Activated CD8-positive, alpha-beta T cell treated with anti-CD3 and anti-CD28 coated beads, Interleukin-2, amount 10 ng/mL, durations not matched to agents 7 days and 5 days (primary cell): ENCODE measurements around the gene GRID1. TPM values are rescaled to one million over a fixed set of nuclear protein-coding genes. Genes with fewer than 3 reads are reported as not detected.
"Not testable (repeated sequence)": the region's sequence is repeated elsewhere in the genome, so short reads cannot be mapped to it uniquely, and the experiment has no call there.

Experiments
- ATAC-seq: fragments of 150-1000 bp; cut with Tn5 transposase; one replicate; pipeline ENCODE4 v1.10.0; 2021; ENCODE audit warnings: moderate library complexity
- CTCF ChIA-PET: fragments of 350-600 bp; sonication (Branson Sonifier 250); formaldehyde crosslinking; loops from one replicate; lab custom pipeline; 2021; ENCODE audit warnings: antibody characterized with exemption; lab: Charles Lee
- POLR2A ChIA-PET: fragments of 350-600 bp; sonication (Branson Sonifier 250); formaldehyde crosslinking; loops from one replicate; lab custom pipeline; 2021; ENCODE audit warnings: antibody characterized with exemption; lab: Charles Lee
- DNase-seq: peaks from one replicate; pipeline ENCODE4 v3.0.0-alpha.2; 2020
- H3K27ac Mint-ChIP-seq: one replicate; pipeline ENCODE4 v1.8.0; 2021; ENCODE audit warnings: mild to moderate bottlenecking, mixed read lengths
- H3K27me3 Mint-ChIP-seq: one replicate; pipeline ENCODE4 v1.8.0; 2021; ENCODE audit warnings: low read depth, mixed read lengths
- H3K36me3 Mint-ChIP-seq: one replicate; pipeline ENCODE4 v1.8.0; 2021; ENCODE audit warnings: low read depth, mixed read lengths
- H3K4me1 Mint-ChIP-seq: one replicate; pipeline ENCODE4 v1.8.0; 2021; ENCODE audit warnings: low read depth, mixed read lengths
- H3K4me3 Mint-ChIP-seq: one replicate; pipeline ENCODE4 v1.8.0; 2021; ENCODE audit warnings: mild to moderate bottlenecking, mixed read lengths
- H3K9me3 Mint-ChIP-seq: one replicate; pipeline ENCODE4 v1.8.0; 2022; ENCODE audit warnings: mixed read lengths; ENCODE audit not compliant: insufficient read depth
- total RNA-seq, 2 experiments: library from RNA; stranded (reverse); gene quantifications; one replicate each; pipeline ENCODE4 v1.2.3, GENCODE V29; 2021

Gene GRID1
- total RNA-seq, 2 experiments from 2014 or later, result not detected

- Mint-ChIP-seq H3K36me3 (no peaks in the 10 kb centered on the region), H3K27me3 (no peaks in the 10 kb centered on the region), H3K9me3 (no peaks in the 10 kb centered on the region), H3K4me1 (no peaks in the 10 kb centered on the region), H3K27ac (no peak overlapping the region), H3K4me3 (no peak overlapping the region)
- CTCF ChIA-PET, result no interaction called here
- POLR2A ChIA-PET, result no interaction called here
- no peak for ATAC-seq
- no peak for DNase-seq
Measured at GRCh38 chr10:85976267-85976793, 390.3 kb downstream of the GRID1 start.

GRCh38 chr10:85971494-85971893 lies 395.1 kb downstream of the GRID1 start:
- no peak for DNase-seq
- Mint-ChIP-seq H3K27me3 (no peaks in the 10 kb centered on the region), H3K36me3 (no peaks in the 10 kb centered on the region), H3K9me3 (peaks cover 3% of the 10 kb centered on the region), H3K27ac (no peak overlapping the region), H3K4me1 (no peaks in the 10 kb centered on the region), H3K4me3 (no peak overlapping the region)
- ChIA-PET CTCF (no interaction called here), POLR2A (no interaction called here)
- no peak for ATAC-seq

- H3K27me3 Mint-ChIP-seq, result peaks cover 6% of the 10 kb centered on the region
- no peak overlapping the region for H3K4me3 Mint-ChIP-seq
- no peaks in the 10 kb centered on the region for H3K36me3 Mint-ChIP-seq
- DNase-seq (no peak), ATAC-seq (no peak)
- H3K27ac Mint-ChIP-seq, result no peak overlapping the region
- ChIA-PET POLR2A (no interaction called here), CTCF (no interaction called here)
- peaks cover 3% of the 10 kb centered on the region for H3K9me3 Mint-ChIP-seq
- no peaks in the 10 kb centered on the region for H3K4me1 Mint-ChIP-seq
Measured at GRCh38 chr10:85967594-85967993, 399.0 kb downstream of the GRID1 start.

GRCh38 chr10:85961479-85962067 lies 405.0 kb downstream of the GRID1 start:
- H3K4me3 Mint-ChIP-seq, result no peak overlapping the region
- POLR2A ChIA-PET, result interaction anchor here (0.6 kb wide), 1 partner anchor 37 kb away, joined by 3 read pairs; no protein-coding TSS in a partner anchor
- CTCF ChIA-PET, result no interaction called here
- DNase-seq (no peak), ATAC-seq (no peak)
- peaks cover 6% of the 10 kb centered on the region for H3K27me3 Mint-ChIP-seq
- H3K27ac Mint-ChIP-seq, result no peak overlapping the region
- H3K4me1 Mint-ChIP-seq, result no peaks in the 10 kb centered on the region
- no peaks in the 10 kb centered on the region for H3K9me3 Mint-ChIP-seq
- H3K36me3 Mint-ChIP-seq, result no peaks in the 10 kb centered on the region

GRCh38 chr10:85961073-85961472 lies 405.5 kb downstream of the GRID1 start:
- H3K4me3 Mint-ChIP-seq, result no peak overlapping the region
- H3K4me1 Mint-ChIP-seq, result no peaks in the 10 kb centered on the region
- CTCF ChIA-PET, result no interaction called here
- POLR2A ChIA-PET, result no interaction called here
- no peak for DNase-seq
- peaks cover 6% of the 10 kb centered on the region for H3K27me3 Mint-ChIP-seq
- H3K9me3 Mint-ChIP-seq, result no peaks in the 10 kb centered on the region
- no peak overlapping the region for H3K27ac Mint-ChIP-seq
- no peaks in the 10 kb centered on the region for H3K36me3 Mint-ChIP-seq
- ATAC-seq, result no peak

GRCh38 chr10:85959239-85959638 lies 407.4 kb downstream of the GRID1 start:
- CTCF ChIA-PET, result no interaction called here
- no peak overlapping the region for H3K27ac Mint-ChIP-seq
- ATAC-seq (no peak), DNase-seq (no peak)
- H3K4me1 Mint-ChIP-seq, result no peaks in the 10 kb centered on the region
- H3K9me3 Mint-ChIP-seq, result no peaks in the 10 kb centered on the region
- POLR2A ChIA-PET, result no interaction called here
- H3K4me3 Mint-ChIP-seq, result no peak overlapping the region
- H3K36me3 Mint-ChIP-seq, result no peaks in the 10 kb centered on the region
- H3K27me3 Mint-ChIP-seq, result peaks cover 7% of the 10 kb centered on the region

GRCh38 chr10:85950921-85951320 lies 415.7 kb downstream of the GRID1 start:
- ChIA-PET POLR2A (no interaction called here), CTCF (no interaction called here)
- H3K36me3 Mint-ChIP-seq, result no peaks in the 10 kb centered on the region
- ATAC-seq (no peak), DNase-seq (no peak)
- H3K9me3 Mint-ChIP-seq, result no peaks in the 10 kb centered on the region
- H3K4me3 Mint-ChIP-seq, result no peak overlapping the region
- H3K27me3 Mint-ChIP-seq, result peaks cover 3% of the 10 kb centered on the region
- no peaks in the 10 kb centered on the region for H3K4me1 Mint-ChIP-seq
- H3K27ac Mint-ChIP-seq, result no peak overlapping the region

- Mint-ChIP-seq H3K4me3 (no peak overlapping the region), H3K27ac (no peak overlapping the region), H3K36me3 (no peaks in the 10 kb centered on the region), H3K4me1 (no peaks in the 10 kb centered on the region), H3K9me3 (no peaks in the 10 kb centered on the region), H3K27me3 (peaks cover 3% of the 10 kb centered on the region)
- DNase-seq (no peak), ATAC-seq (no peak)
- POLR2A ChIA-PET, result no interaction called here
- CTCF ChIA-PET, result no interaction called here
Measured at GRCh38 chr10:85946713-85947326, 419.8 kb downstream of the GRID1 start.

GRCh38 chr10:85936161-85936560 lies 430.4 kb downstream of the GRID1 start:
- no peak for ATAC-seq
- Mint-ChIP-seq H3K9me3 (no peaks in the 10 kb centered on the region), H3K36me3 (no peaks in the 10 kb centered on the region), H3K4me3 (no peak overlapping the region), H3K27ac (no peak overlapping the region), H3K27me3 (peaks cover 3% of the 10 kb centered on the region), H3K4me1 (no peaks in the 10 kb centered on the region)
- ChIA-PET POLR2A (no interaction called here), CTCF (no interaction called here)
- DNase-seq, result no peak

GRCh38 chr10:85934586-85934985 lies 432.0 kb downstream of the GRID1 start:
- H3K27me3 Mint-ChIP-seq, result peaks cover 3% of the 10 kb centered on the region
- H3K36me3 Mint-ChIP-seq, result no peaks in the 10 kb centered on the region
- ChIA-PET CTCF (no interaction called here), POLR2A (no interaction called here)
- no peak overlapping the region for H3K4me3 Mint-ChIP-seq
- ATAC-seq (no peak), DNase-seq (no peak)
- H3K4me1 Mint-ChIP-seq, result no peaks in the 10 kb centered on the region
- no peak overlapping the region for H3K27ac Mint-ChIP-seq
- H3K9me3 Mint-ChIP-seq, result no peaks in the 10 kb centered on the region

- ATAC-seq, DNase-seq, H3K27ac Mint-ChIP-seq, POLR2A ChIA-PET, H3K9me3 Mint-ChIP-seq, H3K36me3 Mint-ChIP-seq, H3K4me1 Mint-ChIP-seq, H3K27me3 Mint-ChIP-seq, H3K4me3 Mint-ChIP-seq, CTCF ChIA-PET: not testable (repeated sequence)
Measured at GRCh38 chr10:85929993-85930392, 436.6 kb downstream of the GRID1 start.

- Mint-ChIP-seq H3K36me3 (no peaks in the 10 kb centered on the region), H3K27me3 (peaks cover 3% of the 10 kb centered on the region), H3K9me3 (no peaks in the 10 kb centered on the region), H3K27ac (no peak overlapping the region), H3K4me3 (no peak overlapping the region), H3K4me1 (no peaks in the 10 kb centered on the region)
- DNase-seq, result no peak
- ChIA-PET CTCF (no interaction called here), POLR2A (no interaction called here)
- ATAC-seq, result no peak
Measured at GRCh38 chr10:85927952-85928665, 438.5 kb downstream of the GRID1 start.
